ENCODE data around the gene RPL28. TPM values are rescaled to one million over a fixed set of nuclear protein-coding genes. Genes with fewer than 3 reads are reported as not detected.
A peak's percentile ranks its signal among the peaks of the same experiment; 100 is the strongest.

Gene RPL28
- total and polyA plus RNA-seq, 2 experiments from 2014 or later, result 530 to 875 TPM

- Histone ChIP-seq H3K4me3 (no peak overlapping the region), H3K9me2 (ENCODE audit: insufficient read depth) (no peaks in the 10 kb centered on the region), H3K4me1 (ENCODE audit: insufficient read depth) (peaks cover 25% of the 10 kb centered on the region), H3K36me3 (ENCODE audit: low read depth) (peaks cover 27% of the 10 kb centered on the region; the same call in 1 of the 2 replicates), H3K9ac (peak overlapping the region; percentile 92; the same call in 1 of the 2 replicates), H3K27ac (no peak overlapping the region), H3K9me3 (ENCODE audit: low read depth) (no peaks in the 10 kb centered on the region), H3F3A (ENCODE audit: insufficient read depth) (peaks cover 43% of the 10 kb centered on the region), H2AFZ (no peak overlapping the region), H3K79me2 (ENCODE audit: insufficient read depth) (peaks cover 54% of the 10 kb centered on the region), H3K27me3 (replicated peaks; ENCODE audit: insufficient read depth) (no peaks in the 10 kb centered on the region), H4K20me1 (ENCODE audit: insufficient read depth) (peaks cover 16% of the 10 kb centered on the region; the same call in 1 of the 2 replicates), H3K4me2 (ENCODE audit: unreplicated experiment) (no peak overlapping the region)
- TF ChIP-seq EZH2phosphoT487 (IDR thresholded peaks at IDR 0.05; ENCODE audit: insufficient read depth, low read depth) (no peak), EZH2 (IDR thresholded peaks at IDR 0.05; ENCODE audit: insufficient read depth, poor library complexity, severe bottlenecking) (no peak)
- in situ Hi-C loops (cut with MboI), result no loop called here
- DNase-seq, result no peak
- WGBS, 2 experiments (ENCODE audit: low coverage in 1 of 2, low lambda C conversion rate in 2 of 2, missing lambda C conversion rate in 2 of 2), result 84% methylated on average over 21 of the region's 21 CpGs
These were observed 3.9 kb downstream of the RPL28 start for GRCh38 chr19:55389386-55390317.

- peaks cover 27% of the 10 kb centered on the region; the same call in 1 of the 2 replicates for H3K36me3 ChIP-seq (ENCODE audit: low read depth)
- no peak overlapping the region for H3K9ac ChIP-seq
- no peak for TF ChIP-seq EZH2 (IDR thresholded peaks at IDR 0.05; ENCODE audit: insufficient read depth, poor library complexity, severe bottlenecking)
- no peak for TF ChIP-seq EZH2phosphoT487 (IDR thresholded peaks at IDR 0.05; ENCODE audit: insufficient read depth, low read depth)
- no peaks in the 10 kb centered on the region for H3K9me3 ChIP-seq (ENCODE audit: low read depth)
- WGBS, 2 experiments (ENCODE audit: low coverage in 1 of 2, low lambda C conversion rate in 2 of 2, missing lambda C conversion rate in 2 of 2), result 77 to 81% methylated on average over 7 of the region's 7 CpGs
- in situ Hi-C loops (cut with MboI), result no loop called here
- H3K9me2 ChIP-seq (ENCODE audit: insufficient read depth), result no peaks in the 10 kb centered on the region
- no peak overlapping the region for H3K4me3 ChIP-seq
- peaks cover 16% of the 10 kb centered on the region; the same call in 1 of the 2 replicates for H4K20me1 ChIP-seq (ENCODE audit: insufficient read depth)
- no peak overlapping the region for H3K27ac ChIP-seq
- peaks cover 43% of the 10 kb centered on the region for H3F3A ChIP-seq (ENCODE audit: insufficient read depth)
- no peak overlapping the region for H2AFZ ChIP-seq
- H3K79me2 ChIP-seq (ENCODE audit: insufficient read depth), result peaks cover 54% of the 10 kb centered on the region
- H3K4me2 ChIP-seq (ENCODE audit: unreplicated experiment), result no peak overlapping the region
- H3K27me3 ChIP-seq (replicated peaks; ENCODE audit: insufficient read depth), result no peaks in the 10 kb centered on the region
- no peak for DNase-seq
- peaks cover 20% of the 10 kb centered on the region; the same call in 1 of the 2 replicates for H3K4me1 ChIP-seq (ENCODE audit: insufficient read depth)
These were observed 4.7 kb downstream of the RPL28 start for GRCh38 chr19:55390461-55390880.

DNA sequence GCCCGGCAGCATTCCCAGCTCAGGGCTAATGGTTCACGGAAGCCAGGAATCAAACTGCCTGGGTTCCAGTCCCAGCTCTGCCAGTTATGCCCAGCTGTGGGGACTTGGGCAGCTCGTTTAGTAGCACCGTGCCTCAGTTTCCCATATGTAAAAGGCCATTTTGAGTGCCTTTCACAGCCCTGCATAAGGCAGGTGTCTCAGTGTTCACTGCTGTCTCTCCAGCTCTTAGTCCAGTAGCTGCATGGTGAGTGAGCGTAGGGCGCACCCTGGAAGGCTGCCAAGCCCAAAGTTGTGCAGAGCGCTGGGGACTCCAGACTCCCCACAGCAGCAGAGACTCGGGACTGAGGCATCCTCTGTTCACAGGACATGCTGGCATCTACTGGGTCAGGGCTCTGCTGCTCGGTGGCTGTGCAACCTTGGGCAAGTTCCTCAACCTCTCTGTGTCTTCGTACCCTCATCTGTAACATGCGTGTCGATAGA is 5.5 kb downstream of the RPL28 start:
- Histone ChIP-seq H3K27me3 (replicated peaks; ENCODE audit: insufficient read depth) (no peaks in the 10 kb centered on the region), H4K20me1 (ENCODE audit: insufficient read depth) (peaks cover 16% of the 10 kb centered on the region; the same call in 1 of the 2 replicates), H3K4me3 (no peak overlapping the region), H3K79me2 (ENCODE audit: insufficient read depth) (peaks cover 50% of the 10 kb centered on the region), H3K9ac (no peak overlapping the region), H3K4me2 (ENCODE audit: unreplicated experiment) (no peak overlapping the region), H3K4me1 (ENCODE audit: insufficient read depth) (peaks cover 20% of the 10 kb centered on the region; the same call in 1 of the 2 replicates), H3K9me2 (ENCODE audit: insufficient read depth) (no peaks in the 10 kb centered on the region), H3K36me3 (ENCODE audit: low read depth) (peaks cover 27% of the 10 kb centered on the region; the same call in 1 of the 2 replicates), H3F3A (ENCODE audit: insufficient read depth) (peaks cover 43% of the 10 kb centered on the region), H3K9me3 (ENCODE audit: low read depth) (no peaks in the 10 kb centered on the region), H2AFZ (no peak overlapping the region), H3K27ac (no peak overlapping the region)
- no peak for TF ChIP-seq EZH2phosphoT487 (IDR thresholded peaks at IDR 0.05; ENCODE audit: insufficient read depth, low read depth)
- no peak for TF ChIP-seq EZH2 (IDR thresholded peaks at IDR 0.05; ENCODE audit: insufficient read depth, poor library complexity, severe bottlenecking)
- DNase-seq, result no peak
- in situ Hi-C loops (cut with MboI), result no loop called here
- 66 to 70% methylated on average over 12 of the region's 12 CpGs for WGBS, 2 experiments (ENCODE audit: low coverage in 1 of 2, low lambda C conversion rate in 2 of 2, missing lambda C conversion rate in 2 of 2)

GRCh38 chr19:55391702-55392615 is 6.2 kb downstream of the RPL28 start:
- WGBS, 2 experiments (ENCODE audit: low coverage in 1 of 2, low lambda C conversion rate in 2 of 2, missing lambda C conversion rate in 2 of 2), result 73 to 76% methylated on average over 18 of the region's 18 CpGs
- Histone ChIP-seq H3K36me3 (ENCODE audit: low read depth) (peaks cover 24% of the 10 kb centered on the region; the same call in 1 of the 2 replicates), H3K27me3 (replicated peaks; ENCODE audit: insufficient read depth) (no peaks in the 10 kb centered on the region), H2AFZ (no peak overlapping the region), H4K20me1 (ENCODE audit: insufficient read depth) (peaks cover 12% of the 10 kb centered on the region; the same call in 1 of the 2 replicates), H3K9ac (no peak overlapping the region), H3K9me2 (ENCODE audit: insufficient read depth) (no peaks in the 10 kb centered on the region), H3K79me2 (ENCODE audit: insufficient read depth) (peaks cover 43% of the 10 kb centered on the region), H3K4me3 (no peak overlapping the region), H3K27ac (0 out of 2 replicates have a peak overlapping the region, but pooled peaks have one; percentile 17), H3K9me3 (ENCODE audit: low read depth) (no peaks in the 10 kb centered on the region), H3F3A (ENCODE audit: insufficient read depth) (peaks cover 44% of the 10 kb centered on the region), H3K4me2 (ENCODE audit: unreplicated experiment) (no peak overlapping the region), H3K4me1 (ENCODE audit: insufficient read depth) (peaks cover 20% of the 10 kb centered on the region; the same call in 1 of the 2 replicates)
- in situ Hi-C loops (cut with MboI), result no loop called here
- TF ChIP-seq EZH2phosphoT487 (IDR thresholded peaks at IDR 0.05; ENCODE audit: insufficient read depth, low read depth) (no peak), EZH2 (IDR thresholded peaks at IDR 0.05; ENCODE audit: insufficient read depth, poor library complexity, severe bottlenecking) (no peak)
- peak; percentile 66 for DNase-seq
